IMR-90 (cell line): ENCODE measurements around the gene GABRB1. TPM values are rescaled to one million over a fixed set of nuclear protein-coding genes. Genes with fewer than 3 reads are reported as not detected.

Source experiments
- ATAC-seq: fragments of 200-7000 bp; cut with Tn5 transposase; 2 replicates; pipeline ENCODE4 v1.9.1; 2020; ENCODE audit warnings: low read depth, mild to moderate bottlenecking, moderate library complexity
- BruUV-seq: library from RNA; stranded (reverse); fragments of 400-500 nt; replicated peaks from 2 replicates; lab custom pipeline; 2021; lab: Mats Ljungman, UMichigan
- CTCF ChIA-PET: fragments of 300-600 bp; formaldehyde crosslinking; extraction: SDS; loops from one replicate; lab custom pipeline; 2021; ENCODE audit warnings: antibody characterized with exemption; lab: Yijun Ruan, JAX
- POLR2A ChIA-PET: fragments of 300-600 bp; sonication (Branson Sonifier 250); formaldehyde crosslinking; loops from one replicate; lab custom pipeline; 2022; ENCODE audit warnings: antibody characterized with exemption; ENCODE audit not compliant: unreplicated experiment; lab: Charles Lee
- DNase-seq: peaks from one replicate; pipeline ENCODE4 v3.0.0; 2013
- H2AFZ ChIP-seq: replicated peaks from 2 replicates; pipeline ENCODE3; 2013; ENCODE audit warnings: low read length, mild to moderate bottlenecking; ENCODE audit not compliant: poor library complexity
- H2AK5ac ChIP-seq: 2 replicates; pipeline ENCODE4 v1.6.1; 2013; ENCODE audit warnings: low read depth, low read length, inconsistent platforms
- H2AK9ac ChIP-seq: replicated peaks from 2 replicates; pipeline ENCODE3; 2013; ENCODE audit warnings: mild to moderate bottlenecking, low read depth, low read length, moderate library complexity; ENCODE audit not compliant: poor library complexity
- H2BK120ac ChIP-seq: 2 replicates; pipeline ENCODE4 v1.6.1; 2013; ENCODE audit warnings: low read depth, low read length, inconsistent platforms
- H2BK15ac ChIP-seq: 3 replicates; pipeline ENCODE4 v1.6.1; 2013; ENCODE audit warnings: low read depth, low read length, inconsistent platforms
- H2BK20ac ChIP-seq: 2 replicates; pipeline ENCODE4 v1.6.1; 2013; ENCODE audit warnings: low read depth, mild to moderate bottlenecking, inconsistent platforms, low read length, moderate library complexity
- H2BK5ac ChIP-seq: 2 replicates; pipeline ENCODE4 v1.6.1; 2013; ENCODE audit warnings: mild to moderate bottlenecking, low read depth, low read length, inconsistent platforms; ENCODE audit not compliant: poor library complexity, severe bottlenecking
- H3K14ac ChIP-seq: replicated peaks from 2 replicates; pipeline ENCODE4 v1.6.1; 2013; ENCODE audit warnings: low read depth, low read length, inconsistent platforms
- H3K18ac ChIP-seq: 2 replicates; pipeline ENCODE4 v1.6.1; 2013; ENCODE audit warnings: low read depth, low read length, control low read depth
- H3K23ac ChIP-seq: 2 replicates; pipeline ENCODE4 v1.6.1; 2013; ENCODE audit warnings: low read depth, low read length, inconsistent platforms
- H3K27ac ChIP-seq: 2 replicates; pipeline ENCODE4 v1.5.1; 2013; ENCODE audit warnings: mild to moderate bottlenecking, control low read depth, low read length; ENCODE audit not compliant: insufficient read depth
- H3K27me3 ChIP-seq: 2 replicates; pipeline ENCODE4 v1.6.1; 2013; ENCODE audit warnings: low read length; ENCODE audit not compliant: control insufficient read depth, insufficient read depth
- H3K36me3 ChIP-seq: 2 replicates; pipeline ENCODE4 v1.6.1; 2013; ENCODE audit warnings: low read length, mixed read lengths; ENCODE audit not compliant: control insufficient read depth, insufficient read depth
- H3K4ac ChIP-seq: 2 replicates; pipeline ENCODE4 v1.6.1; 2013; ENCODE audit warnings: low read depth, low read length, inconsistent platforms
- H3K4me1 ChIP-seq: 2 replicates; pipeline ENCODE4 v1.6.1; 2013; ENCODE audit warnings: low read length, mixed read lengths; ENCODE audit not compliant: control insufficient read depth, insufficient read depth
- H3K4me2 ChIP-seq: 2 replicates; pipeline ENCODE4 v1.6.1; 2013; ENCODE audit warnings: low read depth, mild to moderate bottlenecking, control low read depth, low read length, moderate library complexity
- H3K4me3 ChIP-seq: 2 replicates; pipeline ENCODE4 v1.5.1; 2013; ENCODE audit warnings: low read depth, mild to moderate bottlenecking, control low read depth, low read length, moderate library complexity; ENCODE audit not compliant: insufficient read depth
- H3K56ac ChIP-seq: 2 replicates; pipeline ENCODE4 v1.6.1; 2013; ENCODE audit warnings: low read length, inconsistent platforms; ENCODE audit not compliant: insufficient read depth; ENCODE audit errors: extremely low read depth
- H3K79me1 ChIP-seq, 2 experiments: 2 replicates each; pipeline ENCODE4 v1.6.1; 2013; ENCODE audit warnings: low read length in 2 of 2, inconsistent platforms in 1 of 2, low read depth in 1 of 2
- H3K9ac ChIP-seq: 2 replicates; pipeline ENCODE4 v1.6.1; 2013; ENCODE audit warnings: low read depth, low read length, control low read depth
- H3K9me1 ChIP-seq: 2 replicates; pipeline ENCODE4 v1.6.1; 2013; ENCODE audit warnings: low read length, inconsistent platforms; ENCODE audit not compliant: insufficient read depth
- H3K9me3 ChIP-seq: 2 replicates; pipeline ENCODE4 v1.6.1; 2013; ENCODE audit warnings: low read length; ENCODE audit not compliant: control insufficient read depth, insufficient read depth
- H4K20me1 ChIP-seq: 2 replicates; pipeline ENCODE4 v1.6.1; 2013; ENCODE audit warnings: low read length, inconsistent platforms; ENCODE audit not compliant: insufficient read depth
- H4K5ac ChIP-seq: 2 replicates; pipeline ENCODE4 v1.6.1; 2013; ENCODE audit warnings: mild to moderate bottlenecking, low read depth, low read length, control low read depth
- H4K8ac ChIP-seq, 2 experiments: 2 replicates each; pipeline ENCODE4 v1.6.1; 2013; ENCODE audit warnings: low read depth in 2 of 2, low read length in 2 of 2, control low read depth in 1 of 2, inconsistent platforms in 1 of 2
- H4K91ac ChIP-seq: 2 replicates; pipeline ENCODE4 v1.6.1; 2013; ENCODE audit warnings: low read depth, low read length, inconsistent platforms; ENCODE audit not compliant: insufficient read depth
- BHLHE40 ChIP-seq: fragments of 150-350 bp; IDR thresholded peaks from 2 replicates; pipeline ENCODE4 v1.6.1; 2016; ENCODE audit warnings: mild to moderate bottlenecking, low read depth, low read length
- CEBPB ChIP-seq: IDR thresholded peaks from 2 replicates; pipeline ENCODE4 v1.6.1; 2012; ENCODE audit warnings: low read depth, low read length, improper control_type of control experiment
- CHD1 ChIP-seq: IDR thresholded peaks from 2 replicates; pipeline ENCODE4 v1.6.1; 2012; ENCODE audit warnings: low read depth, low read length, improper control_type of control experiment
- FOS ChIP-seq: fragments of 150-350 bp; IDR thresholded peaks from 2 replicates; pipeline ENCODE4 v1.6.1; 2016; ENCODE audit warnings: low read depth, low read length
- MAFK ChIP-seq: IDR thresholded peaks from 2 replicates; pipeline ENCODE4 v1.6.1; 2012; ENCODE audit warnings: low read depth, low read length, improper control_type of control experiment
- MAZ ChIP-seq: IDR thresholded peaks from 2 replicates; pipeline ENCODE4 v1.6.1; 2012; ENCODE audit warnings: low read depth, mild to moderate bottlenecking, low read length, improper control_type of control experiment, moderate library complexity, borderline replicate concordance
- MXI1 ChIP-seq: IDR thresholded peaks from 2 replicates; pipeline ENCODE4 v1.6.1; 2012; ENCODE audit warnings: low read depth, mild to moderate bottlenecking, low read length, moderate library complexity, borderline replicate concordance
- NFE2L2 ChIP-seq: fragments of 150-350 bp; IDR thresholded peaks from 2 replicates; pipeline ENCODE4 v1.6.1; 2016; ENCODE audit warnings: low read depth, mild to moderate bottlenecking, low read length
- POLR2A ChIP-seq: IDR thresholded peaks from 2 replicates; pipeline ENCODE4 v1.6.1; 2012; ENCODE audit warnings: mild to moderate bottlenecking, low read depth, low read length
- RAD21 ChIP-seq: IDR thresholded peaks from 2 replicates; pipeline ENCODE4 v1.6.1; 2012; ENCODE audit warnings: low read length, improper control_type of control experiment
- RCOR1 ChIP-seq: IDR thresholded peaks from 2 replicates; pipeline ENCODE4 v1.6.1; 2012; ENCODE audit warnings: mild to moderate bottlenecking, low read length, improper control_type of control experiment; ENCODE audit not compliant: insufficient replicate concordance
- RFX5 ChIP-seq: IDR thresholded peaks from 2 replicates; pipeline ENCODE4 v1.8.0; 2012; ENCODE audit warnings: low read depth, mild to moderate bottlenecking, low read length, moderate library complexity
- SMC3 ChIP-seq: fragments of 150-350 bp; IDR thresholded peaks from 2 replicates; pipeline ENCODE4 v1.6.1; 2016; ENCODE audit warnings: low read depth, mild to moderate bottlenecking, antibody characterized with exemption, low read length, moderate library complexity
- WGBS, 2 experiments: methylation state at CpG; one replicate each; pipeline versions ENCODE4 v1.1.5 to v1.1.7; 2013; ENCODE audit warnings: missing lambda C conversion rate in 2 of 2; ENCODE audit not compliant: insufficient read length in 1 of 2; ENCODE audit errors: extremely low coverage in 2 of 2; 5-methylcytosine and 5-hydroxymethylcytosine counted together
- dilution Hi-C: fragments of 300-500 bp; cut with HindIII; formaldehyde crosslinking; loops from one replicate; pipeline ENCODE4 v1.14.3; 2018; ENCODE audit warnings: low sequenced_read_pairs; ENCODE audit not compliant: unreplicated experiment
- in situ Hi-C: fragments of 300-500 bp; cut with MboI; formaldehyde crosslinking; loops from 3 replicates; pipeline ENCODE4 v1.14.3; 2019; ENCODE audit warnings: low sequenced_read_pairs, inconsistent platforms, mixed read lengths
- intact Hi-C: fragments of 100-400 bp; cut with micrococcal nuclease; formaldehyde crosslinking; loops from 2 replicates; pipeline ENCODE4 v1.10.0; 2022
- polyA plus RNA-seq, 3 experiments: library from polyadenylated mRNA; depleted of rRNA; stranded (reverse); fragments of >200 nt; gene quantifications; 2 replicates each; pipeline ENCODE4 v1.2.3, GENCODE V29; 2012; ENCODE audit warnings: low replicate concordance in 1 of 3
- total RNA-seq: library from RNA; depleted of rRNA; stranded (reverse); fragments of >200 nt; gene quantifications from 2 replicates; pipeline ENCODE4 v1.2.3, GENCODE V29; 2012
- TF ChIP-seq, protein P1 (sequence below): fragments of 150-350 bp; IDR thresholded peaks from 2 replicates; pipeline ENCODE4 v1.6.1; 2017; ENCODE audit warnings: mild to moderate bottlenecking, antibody characterized with exemption, low read length, low read depth
- TF ChIP-seq, protein P2 (sequence below): fragments of 150-350 bp; IDR thresholded peaks from 2 replicates; pipeline ENCODE4 v1.6.1; 2016; ENCODE audit warnings: low read depth, mild to moderate bottlenecking, low read length, moderate library complexity, borderline replicate concordance
- TF ChIP-seq, protein P3 (sequence below): conservative IDR thresholded peaks from 2 replicates; pipeline ENCODE4 v1.5.1; 2012; ENCODE audit warnings: mild to moderate bottlenecking, low read depth, low read length, improper control_type of control experiment

The GABRB1 gene
- total and polyA plus RNA-seq, 2 of the 4 experiments (the other 2 are of a cell fraction): 4.7 to 16.1 TPM

DNA sequence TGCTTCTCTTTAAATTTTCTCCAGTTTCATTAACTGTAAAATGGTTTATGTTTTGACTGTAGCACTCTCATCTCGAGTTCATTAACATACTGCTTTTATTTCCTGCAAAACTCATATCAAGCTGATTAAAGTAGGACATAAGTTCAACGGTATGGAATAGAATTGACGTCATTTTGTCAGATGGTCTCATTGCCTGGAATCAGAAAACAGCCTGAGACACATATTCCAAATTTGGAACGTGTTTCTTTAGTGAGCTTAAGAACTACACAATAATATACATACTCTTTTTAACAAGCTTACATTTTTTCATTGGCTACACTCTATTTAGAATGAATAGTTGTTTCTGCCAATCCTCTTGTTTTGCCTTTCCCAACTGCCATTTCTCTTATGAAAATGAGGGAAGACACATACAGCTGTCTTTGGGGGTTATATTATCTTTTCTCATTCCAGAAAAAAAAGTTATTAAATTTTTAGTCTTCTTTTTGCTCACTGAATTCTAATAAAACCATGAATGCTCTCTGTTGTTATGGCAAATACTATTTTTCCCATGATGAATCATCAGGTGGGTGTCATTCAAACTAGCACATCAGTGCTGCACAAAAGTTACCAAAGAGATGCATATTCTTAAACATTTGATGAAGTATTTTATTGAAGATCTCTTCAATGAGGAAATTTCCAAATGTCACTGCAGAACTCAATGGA, 162.8 kb downstream of the GABRB1 start:
- no TSS peak for BruUV-seq
- in situ Hi-C loops: no loop called here

More for the DNA sequence above, 162.8 kb downstream of the GABRB1 start:
- dilution Hi-C loops: no loop called here
- Histone ChIP-seq H2BK20ac (no peak overlapping the region), H2BK15ac (no peak overlapping the region), H3K56ac (no peak overlapping the region), H3K4me1 (no peaks in the 10 kb centered on the region), H3K27me3 (no peaks in the 10 kb centered on the region), H3K9me1 (no peaks in the 10 kb centered on the region), H4K91ac (no peak overlapping the region), H3K14ac (no peak overlapping the region), H3K23ac (no peak overlapping the region), H3K9ac (no peak overlapping the region), H3K27ac (no peak overlapping the region), H3K4me3 (no peak overlapping the region), H3K36me3 (no peaks in the 10 kb centered on the region), H3K4me2 (no peak overlapping the region), H2AK9ac (no peak overlapping the region), H2AFZ (no peak overlapping the region), H3K4ac (no peak overlapping the region), H4K8ac (no peak overlapping the region), H3K9me3 (no peaks in the 10 kb centered on the region), H3K79me1 (no peaks in the 10 kb centered on the region), H2BK5ac (no peak overlapping the region), H4K20me1 (no peaks in the 10 kb centered on the region), H3K18ac (no peak overlapping the region), H2BK120ac (no peak overlapping the region), H4K5ac (no peak overlapping the region), H2AK5ac (no peak overlapping the region)
- no CpG with 5 or more reads among the region's 4 CpGs for WGBS, 2 experiments
- ATAC-seq (no peak), DNase-seq (no peak)
- no peak for TF ChIP-seq RAD21
- no peak for TF ChIP-seq RCOR1
- no peak for TF ChIP-seq CEBPB
- no peak for TF ChIP-seq NFE2L2
- no peak for TF ChIP-seq BHLHE40
- TF ChIP-seq MAZ: no peak
- TF ChIP-seq SMC3: no peak
- TF ChIP-seq, protein P1, sequence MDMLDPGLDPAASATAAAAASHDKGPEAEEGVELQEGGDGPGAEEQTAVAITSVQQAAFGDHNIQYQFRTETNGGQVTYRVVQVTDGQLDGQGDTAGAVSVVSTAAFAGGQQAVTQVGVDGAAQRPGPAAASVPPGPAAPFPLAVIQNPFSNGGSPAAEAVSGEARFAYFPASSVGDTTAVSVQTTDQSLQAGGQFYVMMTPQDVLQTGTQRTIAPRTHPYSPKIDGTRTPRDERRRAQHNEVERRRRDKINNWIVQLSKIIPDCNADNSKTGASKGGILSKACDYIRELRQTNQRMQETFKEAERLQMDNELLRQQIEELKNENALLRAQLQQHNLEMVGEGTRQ: no peak
- no peak for TF ChIP-seq POLR2A
- no peak for TF ChIP-seq RFX5
- TF ChIP-seq FOS: no peak
- TF ChIP-seq, protein P2, sequence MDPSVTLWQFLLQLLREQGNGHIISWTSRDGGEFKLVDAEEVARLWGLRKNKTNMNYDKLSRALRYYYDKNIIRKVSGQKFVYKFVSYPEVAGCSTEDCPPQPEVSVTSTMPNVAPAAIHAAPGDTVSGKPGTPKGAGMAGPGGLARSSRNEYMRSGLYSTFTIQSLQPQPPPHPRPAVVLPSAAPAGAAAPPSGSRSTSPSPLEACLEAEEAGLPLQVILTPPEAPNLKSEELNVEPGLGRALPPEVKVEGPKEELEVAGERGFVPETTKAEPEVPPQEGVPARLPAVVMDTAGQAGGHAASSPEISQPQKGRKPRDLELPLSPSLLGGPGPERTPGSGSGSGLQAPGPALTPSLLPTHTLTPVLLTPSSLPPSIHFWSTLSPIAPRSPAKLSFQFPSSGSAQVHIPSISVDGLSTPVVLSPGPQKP: no peak
- no peak for TF ChIP-seq MXI1
- no peak for TF ChIP-seq MAFK
- TF ChIP-seq, protein P3, sequence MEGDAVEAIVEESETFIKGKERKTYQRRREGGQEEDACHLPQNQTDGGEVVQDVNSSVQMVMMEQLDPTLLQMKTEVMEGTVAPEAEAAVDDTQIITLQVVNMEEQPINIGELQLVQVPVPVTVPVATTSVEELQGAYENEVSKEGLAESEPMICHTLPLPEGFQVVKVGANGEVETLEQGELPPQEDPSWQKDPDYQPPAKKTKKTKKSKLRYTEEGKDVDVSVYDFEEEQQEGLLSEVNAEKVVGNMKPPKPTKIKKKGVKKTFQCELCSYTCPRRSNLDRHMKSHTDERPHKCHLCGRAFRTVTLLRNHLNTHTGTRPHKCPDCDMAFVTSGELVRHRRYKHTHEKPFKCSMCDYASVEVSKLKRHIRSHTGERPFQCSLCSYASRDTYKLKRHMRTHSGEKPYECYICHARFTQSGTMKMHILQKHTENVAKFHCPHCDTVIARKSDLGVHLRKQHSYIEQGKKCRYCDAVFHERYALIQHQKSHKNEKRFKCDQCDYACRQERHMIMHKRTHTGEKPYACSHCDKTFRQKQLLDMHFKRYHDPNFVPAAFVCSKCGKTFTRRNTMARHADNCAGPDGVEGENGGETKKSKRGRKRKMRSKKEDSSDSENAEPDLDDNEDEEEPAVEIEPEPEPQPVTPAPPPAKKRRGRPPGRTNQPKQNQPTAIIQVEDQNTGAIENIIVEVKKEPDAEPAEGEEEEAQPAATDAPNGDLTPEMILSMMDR: no peak
- TF ChIP-seq CHD1: no peak
- ChIA-PET CTCF (no interaction called here), POLR2A (interaction anchor here (0.6 kb wide), 1 partner anchor 12 kb away, joined by 5 read pairs; no protein-coding TSS in a partner anchor)
- intact Hi-C loops: no loop called here
